Fibroblast of lung (primary cell): ENCODE measurements around the gene RGS1.

Source experiments
- EZH2 ChIP-seq: IDR thresholded peaks from 2 replicates; pipeline ENCODE4 v1.5.1; 2012; ENCODE audit warnings: low read length, control low read depth, mild to moderate bottlenecking; ENCODE audit errors: missing control alignments
- TF ChIP-seq, protein P1 (sequence below), 2 donors: IDR thresholded peaks in 1 of 2; conservative IDR thresholded peaks in 1 of 2; 1 replicate in 1 of 2; 2 replicates in 1 of 2; pipeline ENCODE4 v1.5.1; 2011 to 2012; ENCODE audit warnings: low read length in 2 of 2, control low read depth in 1 of 2, inconsistent platforms in 1 of 2, low read depth in 1 of 2, mild to moderate bottlenecking in 1 of 2

DNA sequence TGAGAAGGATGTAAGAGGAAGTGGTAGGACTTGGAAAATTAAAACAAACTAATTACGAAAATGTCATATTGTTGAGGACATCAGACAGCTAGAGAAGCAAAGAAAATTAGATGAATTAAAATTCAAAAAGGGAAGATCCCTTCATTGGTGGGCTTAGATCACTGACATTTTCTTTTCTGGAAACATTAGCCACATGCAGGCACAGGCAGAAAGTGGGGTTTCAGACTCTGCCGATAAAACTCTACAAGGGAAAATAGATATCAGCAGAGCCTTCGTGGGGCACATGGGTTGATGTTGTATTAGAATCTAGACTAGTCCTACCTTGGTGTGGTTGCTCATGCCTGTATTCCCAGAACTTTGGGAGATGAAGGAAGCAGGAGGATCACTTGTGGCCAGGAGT lies 12.4 kb upstream of the RGS1 start:
- no peak for TF ChIP-seq EZH2
- TF ChIP-seq, protein P1, sequence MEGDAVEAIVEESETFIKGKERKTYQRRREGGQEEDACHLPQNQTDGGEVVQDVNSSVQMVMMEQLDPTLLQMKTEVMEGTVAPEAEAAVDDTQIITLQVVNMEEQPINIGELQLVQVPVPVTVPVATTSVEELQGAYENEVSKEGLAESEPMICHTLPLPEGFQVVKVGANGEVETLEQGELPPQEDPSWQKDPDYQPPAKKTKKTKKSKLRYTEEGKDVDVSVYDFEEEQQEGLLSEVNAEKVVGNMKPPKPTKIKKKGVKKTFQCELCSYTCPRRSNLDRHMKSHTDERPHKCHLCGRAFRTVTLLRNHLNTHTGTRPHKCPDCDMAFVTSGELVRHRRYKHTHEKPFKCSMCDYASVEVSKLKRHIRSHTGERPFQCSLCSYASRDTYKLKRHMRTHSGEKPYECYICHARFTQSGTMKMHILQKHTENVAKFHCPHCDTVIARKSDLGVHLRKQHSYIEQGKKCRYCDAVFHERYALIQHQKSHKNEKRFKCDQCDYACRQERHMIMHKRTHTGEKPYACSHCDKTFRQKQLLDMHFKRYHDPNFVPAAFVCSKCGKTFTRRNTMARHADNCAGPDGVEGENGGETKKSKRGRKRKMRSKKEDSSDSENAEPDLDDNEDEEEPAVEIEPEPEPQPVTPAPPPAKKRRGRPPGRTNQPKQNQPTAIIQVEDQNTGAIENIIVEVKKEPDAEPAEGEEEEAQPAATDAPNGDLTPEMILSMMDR (conservative IDR thresholded peaks at IDR 0.05 in 1 of 2, IDR thresholded peaks at IDR 0.05 in 1 of 2; ENCODE audit: low read depth in 1 of 2, low read length in 2 of 2): no peak
